ENCODE results near the gene MIB2. TPM values are rescaled to one million over a fixed set of nuclear protein-coding genes. Genes with fewer than 3 reads are reported as not detected.

MIB2 gene
- total RNA-seq, 1 donor from 2014 or later = 78.2 TPM

DNA sequence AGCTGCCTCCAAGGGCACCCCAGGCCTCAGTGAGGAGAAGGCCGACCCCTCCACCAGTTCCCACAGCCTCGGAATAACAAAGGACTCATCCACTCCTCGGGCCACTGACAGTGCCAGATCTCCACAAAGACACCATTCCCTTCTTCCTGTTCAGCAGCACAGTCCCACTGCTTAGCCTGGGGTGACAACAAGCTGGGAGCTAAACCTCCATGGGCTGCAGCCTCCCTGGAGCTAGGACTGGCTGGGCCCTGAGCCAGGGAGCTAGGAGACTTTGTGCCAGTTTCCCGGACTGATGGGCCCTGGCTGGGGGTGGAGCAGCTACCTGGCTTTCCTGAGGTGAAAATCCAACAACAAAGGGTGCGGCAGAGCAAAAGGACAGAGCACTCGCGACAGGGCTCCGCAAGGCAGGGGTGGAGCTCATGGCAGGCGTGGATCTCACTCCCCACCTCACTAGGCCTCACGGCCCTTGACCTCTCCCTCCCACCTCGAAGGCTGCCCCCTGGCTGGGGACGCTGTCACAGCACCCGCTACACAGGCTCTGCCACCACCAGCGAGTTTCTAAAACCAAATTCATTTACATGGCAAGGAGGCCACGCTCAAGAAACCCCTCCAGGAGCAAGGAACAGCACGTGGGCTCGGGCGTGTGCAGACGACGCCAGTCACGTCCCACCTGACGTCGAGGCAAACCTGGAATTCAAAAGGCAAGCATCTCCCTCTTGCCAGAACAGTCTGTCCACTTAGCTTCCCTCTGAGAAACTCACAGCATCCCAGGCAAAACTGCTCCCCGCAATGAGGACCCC is 63.5 kb downstream of the MIB2 start:
- Histone ChIP-seq H3K36me3 (ENCODE audit: control insufficient read depth, insufficient read depth, low read length) (peaks cover 5% of the 10 kb centered on the region), H3K4me3 (ENCODE audit: low read depth, low read length) (no peak overlapping the region), H3K27me3 (ENCODE audit: control insufficient read depth, insufficient read depth, low read length) (no peaks in the 10 kb centered on the region)
- DNase-seq (ENCODE audit: low read depth) = no peak
- TF ChIP-seq, protein P1, sequence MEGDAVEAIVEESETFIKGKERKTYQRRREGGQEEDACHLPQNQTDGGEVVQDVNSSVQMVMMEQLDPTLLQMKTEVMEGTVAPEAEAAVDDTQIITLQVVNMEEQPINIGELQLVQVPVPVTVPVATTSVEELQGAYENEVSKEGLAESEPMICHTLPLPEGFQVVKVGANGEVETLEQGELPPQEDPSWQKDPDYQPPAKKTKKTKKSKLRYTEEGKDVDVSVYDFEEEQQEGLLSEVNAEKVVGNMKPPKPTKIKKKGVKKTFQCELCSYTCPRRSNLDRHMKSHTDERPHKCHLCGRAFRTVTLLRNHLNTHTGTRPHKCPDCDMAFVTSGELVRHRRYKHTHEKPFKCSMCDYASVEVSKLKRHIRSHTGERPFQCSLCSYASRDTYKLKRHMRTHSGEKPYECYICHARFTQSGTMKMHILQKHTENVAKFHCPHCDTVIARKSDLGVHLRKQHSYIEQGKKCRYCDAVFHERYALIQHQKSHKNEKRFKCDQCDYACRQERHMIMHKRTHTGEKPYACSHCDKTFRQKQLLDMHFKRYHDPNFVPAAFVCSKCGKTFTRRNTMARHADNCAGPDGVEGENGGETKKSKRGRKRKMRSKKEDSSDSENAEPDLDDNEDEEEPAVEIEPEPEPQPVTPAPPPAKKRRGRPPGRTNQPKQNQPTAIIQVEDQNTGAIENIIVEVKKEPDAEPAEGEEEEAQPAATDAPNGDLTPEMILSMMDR (IDR thresholded peaks at IDR 0.05; ENCODE audit: insufficient read depth, low read length, severe bottlenecking) = peak; percentile 21
- FAIRE-seq = no peak

Other genes starting within 250 kb of the MIB2 start
- gene AURKAIP1, start 240.3 kb upstream of the MIB2 start, total RNA-seq = 93.5 and 128 TPM in 2 replicates
- gene CCNL2, start 216.2 kb upstream of the MIB2 start, total RNA-seq = 119 and 134 TPM in 2 replicates
- gene MRPL20, start 208.2 kb upstream of the MIB2 start, total RNA-seq = 46.3 and 50.4 TPM in 2 replicates
- gene ANKRD65, start 194.2 kb upstream of the MIB2 start, total RNA-seq = 5.3 and 7.9 TPM in 2 replicates
- gene VWA1, start 179.8 kb upstream of the MIB2 start, total RNA-seq = 5.0 and 7.9 TPM in 2 replicates
- gene ATAD3C, start 165.8 kb upstream of the MIB2 start, total RNA-seq = 0.26 and 0.77 TPM in 2 replicates
- 19.2 and 24.7 TPM in 2 replicates for gene ATAD3B, start 143.7 kb upstream of the MIB2 start, total RNA-seq
- gene ATAD3A, start 103.3 kb upstream of the MIB2 start, total RNA-seq = 20.9 and 28.7 TPM in 2 replicates
- gene TMEM240, start 74.9 kb upstream of the MIB2 start, total RNA-seq = 0.53 and 0.64 TPM in 2 replicates
- gene SSU72, start 40.6 kb upstream of the MIB2 start, total RNA-seq = 54.0 and 56.1 TPM in 2 replicates
- 0.26 TPM in 2 replicates for gene FNDC10, start 15.4 kb upstream of the MIB2 start, total RNA-seq
- 0.26 and 0.38 TPM in 2 replicates for gene MMP23B, start 16.7 kb downstream of the MIB2 start, total RNA-seq
- gene CDK11B, start 43.5 kb downstream of the MIB2 start, total RNA-seq = 5.0 and 7.6 TPM in 2 replicates
- gene SLC35E2B, start 77.3 kb downstream of the MIB2 start, total RNA-seq = 14.0 and 17.0 TPM in 2 replicates
- gene CDK11A, start 108.9 kb downstream of the MIB2 start, total RNA-seq = 4.2 and 10.6 TPM in 2 replicates
- gene NADK, start 163.0 kb downstream of the MIB2 start, total RNA-seq = 41.6 and 51.0 TPM in 2 replicates

Data from bronchial epithelial cell (primary cell).